Retina (tissue), 1 donor: ENCODE data around the gene CUL3.
"Not testable (repeated sequence)": the region's sequence is repeated elsewhere in the genome, so short reads cannot be mapped to it uniquely, and the experiment has no call there.

Experiments
- DNase-seq: peaks from one replicate; pipeline ENCODE4 v3.0.0-alpha.2; 2016

CUL3 gene

DNA sequence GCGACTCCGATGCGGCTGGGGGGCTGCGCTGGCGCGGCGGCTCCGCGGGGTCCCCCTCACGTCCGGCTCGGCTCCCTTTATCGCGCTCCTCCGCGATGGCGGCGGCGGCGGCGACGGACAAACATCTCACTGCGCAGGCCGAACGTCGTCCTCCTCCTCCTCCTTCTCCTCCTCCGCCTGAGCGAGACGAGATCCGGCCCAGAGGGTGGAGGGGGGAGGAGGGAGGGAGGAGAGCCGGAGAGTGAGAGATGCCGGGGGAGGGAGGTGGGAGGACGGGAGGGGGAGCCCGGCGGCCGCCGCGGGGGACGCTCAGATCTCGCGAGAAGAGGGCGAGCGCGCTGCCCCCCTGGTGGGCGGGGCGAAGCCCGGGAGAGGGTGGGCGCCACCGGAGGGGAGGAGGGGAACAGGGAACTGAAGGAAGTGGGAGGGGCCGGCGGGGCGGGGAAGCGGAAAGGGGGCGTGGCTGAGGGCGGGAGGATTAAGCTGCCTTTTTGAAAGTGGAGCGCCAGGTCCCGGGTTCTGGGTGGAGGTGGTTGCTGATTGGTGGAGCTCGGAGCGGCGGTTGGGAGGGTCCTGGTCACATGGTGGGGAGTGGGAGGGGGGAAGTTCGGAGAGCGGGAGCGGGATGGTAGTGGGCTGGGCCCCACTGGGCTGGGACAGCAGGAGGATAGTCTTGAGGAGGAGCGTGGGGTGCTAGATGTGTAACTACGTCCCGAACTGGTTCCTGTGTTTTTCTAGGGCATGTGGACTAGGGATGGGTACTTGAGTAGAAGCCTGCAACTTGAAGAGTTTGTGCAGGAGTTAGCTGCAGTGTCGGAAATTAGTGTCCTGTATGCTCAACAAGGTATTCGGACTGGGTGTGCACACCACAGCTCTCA is at the start of gene CUL3:
Gene CUL3 (minus strand): TSS at position 153 of the 878 bp plus-strand sequence. CDS start 354 bp downstream, outside the sequence.
- peak; percentile 93 for DNase-seq

DNA sequence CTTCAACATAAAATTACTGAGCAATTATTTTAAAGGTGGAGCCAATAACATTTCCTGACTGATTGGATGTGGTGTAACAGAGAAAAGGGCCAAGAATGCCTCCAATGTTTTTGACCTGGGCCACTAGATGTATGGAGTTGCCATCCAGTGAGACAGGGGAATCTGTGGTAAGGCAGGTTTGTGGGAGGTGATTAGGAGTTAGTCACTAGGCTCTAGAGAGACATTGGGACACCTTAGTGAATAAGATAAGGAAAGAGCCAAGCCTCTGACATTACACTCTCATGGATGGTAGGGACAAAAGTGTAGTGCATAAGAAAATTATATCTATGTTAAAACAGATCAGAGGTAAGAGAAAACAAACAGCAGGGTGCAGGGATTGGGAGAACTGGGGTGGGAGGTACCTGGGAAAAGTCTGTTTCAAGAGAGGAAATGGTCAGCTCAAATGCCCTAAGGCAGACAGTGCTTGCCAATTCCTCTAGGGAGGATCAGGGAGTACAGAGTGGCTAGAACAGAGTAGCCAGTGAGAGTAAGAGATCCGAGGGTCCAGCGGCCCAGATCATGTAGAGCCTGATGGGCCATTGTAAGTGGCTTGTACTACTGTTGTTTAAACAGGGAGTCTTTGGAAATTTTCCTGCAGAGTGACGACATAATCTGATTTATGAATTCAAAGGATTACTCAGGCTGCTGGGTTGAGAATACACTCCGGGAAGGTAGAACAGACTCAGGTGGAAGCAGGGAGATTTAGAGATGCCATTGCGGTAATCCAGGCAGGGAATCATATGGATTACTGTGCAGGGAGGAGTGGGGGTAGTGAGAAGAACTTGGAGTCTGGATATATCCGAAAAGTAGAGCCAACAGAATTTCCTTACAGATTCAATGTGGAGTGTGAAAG is 45.7 kb upstream of the CUL3 start:
- DNase-seq, result no peak

DNA sequence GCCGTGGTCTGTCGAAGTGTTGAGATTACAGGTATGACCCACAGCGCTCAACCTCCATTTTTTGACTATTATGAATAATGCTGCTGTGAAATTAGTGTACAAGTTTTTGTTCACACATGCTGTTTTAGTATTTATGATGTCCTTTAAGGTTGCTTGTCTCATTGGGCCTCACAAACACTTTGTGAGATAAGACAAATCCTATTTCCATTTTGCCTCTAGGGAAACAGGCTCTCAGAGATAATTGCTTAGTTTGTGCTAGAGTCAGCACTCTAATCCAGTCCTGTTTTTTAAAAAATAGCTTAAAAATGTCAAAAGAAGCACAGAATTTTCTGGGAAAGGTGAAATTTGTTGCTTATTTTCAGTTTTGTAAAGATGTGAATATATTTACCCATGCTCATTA is 43.3 kb upstream of the CUL3 start:
- DNase-seq, result no peak

DNA sequence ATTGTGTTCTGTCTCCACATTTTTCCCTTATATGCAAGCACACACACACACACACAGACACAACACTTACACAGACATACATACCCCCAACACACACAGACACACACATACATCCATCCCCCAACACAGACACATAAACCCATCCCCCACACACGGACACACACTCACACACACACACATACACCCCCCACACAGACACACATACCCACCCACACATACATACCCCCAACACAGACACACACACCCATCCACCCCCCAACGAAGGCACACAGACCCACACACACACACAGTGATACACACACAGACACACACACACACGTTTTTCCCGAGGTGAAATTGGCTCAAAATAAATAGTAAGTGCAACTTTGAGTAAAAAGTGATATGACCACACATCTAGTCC is 41.6 kb upstream of the CUL3 start:
- no peak for DNase-seq

DNA sequence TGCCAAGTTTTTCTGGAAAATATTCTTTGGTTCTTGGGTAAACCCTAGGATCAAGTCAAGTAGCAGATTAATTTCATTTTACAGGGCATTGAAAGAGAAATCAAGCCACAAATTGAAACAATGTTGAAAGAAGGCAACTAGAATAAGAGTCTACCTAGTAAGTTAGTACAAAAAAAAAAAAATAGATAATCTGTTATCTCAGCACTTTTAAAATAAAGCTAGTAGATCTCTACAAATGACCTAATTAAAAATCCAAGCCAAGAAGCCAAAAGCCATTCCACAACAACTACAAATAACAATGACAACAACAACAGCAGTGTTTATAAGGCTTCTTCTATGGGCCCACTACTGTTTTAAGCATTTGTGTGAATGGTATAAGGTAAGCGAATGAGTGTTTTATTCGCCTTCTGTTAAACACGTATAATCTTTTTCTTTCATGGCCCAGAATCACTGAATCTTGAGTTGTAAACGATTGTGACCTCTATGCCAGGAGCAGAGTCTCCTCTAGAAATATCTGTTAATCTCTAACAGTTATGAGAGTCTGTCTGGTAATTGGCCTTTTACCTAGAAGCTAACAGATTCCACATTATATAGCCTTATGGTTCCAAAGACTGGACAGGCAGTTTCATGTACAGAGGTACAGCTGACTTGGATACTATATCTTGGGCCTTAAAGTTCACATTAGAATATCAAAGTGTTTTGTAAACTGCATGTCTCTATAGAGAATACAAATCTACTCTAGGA is 28.6 kb upstream of the CUL3 start:
- no peak for DNase-seq

DNA sequence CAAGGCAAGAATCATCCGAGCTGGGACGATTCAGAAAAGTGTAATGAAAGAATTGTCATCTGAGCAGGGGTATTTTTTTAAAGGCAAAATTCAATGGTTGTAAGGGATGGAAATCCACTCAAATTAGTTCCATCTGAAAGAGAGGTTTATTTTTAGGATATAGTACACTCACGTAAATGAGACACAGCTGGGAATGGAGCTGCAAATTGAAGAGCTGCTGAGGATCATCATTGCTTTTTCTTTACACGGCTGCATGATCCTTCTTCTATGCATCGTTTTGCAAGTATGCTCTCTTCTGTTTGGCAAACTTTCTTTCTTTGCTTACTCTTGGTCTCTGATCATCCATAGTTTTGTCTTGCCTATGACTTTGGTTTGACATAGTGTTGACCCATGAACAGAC is 27.4 kb upstream of the CUL3 start:
- no peak for DNase-seq

DNA sequence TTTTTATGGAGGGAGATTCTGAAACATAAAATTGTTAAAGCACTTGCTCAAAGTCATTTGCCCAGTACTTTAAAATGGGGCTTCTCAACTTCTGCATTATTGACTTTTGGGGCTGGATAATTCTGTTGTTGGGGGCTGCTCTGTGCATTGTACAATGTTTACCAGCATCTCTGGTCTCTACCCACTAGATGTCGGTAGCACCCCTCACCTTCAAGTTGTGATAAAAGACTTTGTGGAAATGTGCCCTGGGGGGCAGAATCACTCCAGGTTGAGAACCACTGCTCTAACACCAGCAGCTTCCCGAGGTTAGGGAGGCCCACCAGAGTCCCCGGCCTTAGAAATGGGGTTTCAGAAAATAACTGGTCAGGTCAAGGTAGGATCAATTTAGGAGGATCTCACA is 26.8 kb upstream of the CUL3 start:
- DNase-seq, result no peak

DNA sequence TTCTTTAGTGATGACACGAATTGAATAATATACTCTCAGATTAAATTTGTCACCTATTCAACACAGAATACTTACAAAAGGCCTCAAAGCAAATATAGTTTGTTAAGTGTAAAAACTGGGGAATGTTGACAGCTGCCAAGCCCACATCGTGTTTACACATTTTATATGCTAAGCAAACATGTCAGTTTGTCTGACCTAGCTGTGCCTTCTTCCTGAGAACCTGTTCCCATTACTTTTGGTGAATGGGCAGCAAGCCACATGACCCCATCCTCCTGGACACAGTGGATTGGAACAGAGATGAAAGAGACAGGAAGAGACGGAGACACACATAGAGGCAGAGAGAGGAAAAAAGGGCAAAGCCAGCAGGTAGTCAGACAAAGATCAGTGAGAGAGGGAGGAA is 22.9 kb upstream of the CUL3 start:
- DNase-seq, result no peak

DNA sequence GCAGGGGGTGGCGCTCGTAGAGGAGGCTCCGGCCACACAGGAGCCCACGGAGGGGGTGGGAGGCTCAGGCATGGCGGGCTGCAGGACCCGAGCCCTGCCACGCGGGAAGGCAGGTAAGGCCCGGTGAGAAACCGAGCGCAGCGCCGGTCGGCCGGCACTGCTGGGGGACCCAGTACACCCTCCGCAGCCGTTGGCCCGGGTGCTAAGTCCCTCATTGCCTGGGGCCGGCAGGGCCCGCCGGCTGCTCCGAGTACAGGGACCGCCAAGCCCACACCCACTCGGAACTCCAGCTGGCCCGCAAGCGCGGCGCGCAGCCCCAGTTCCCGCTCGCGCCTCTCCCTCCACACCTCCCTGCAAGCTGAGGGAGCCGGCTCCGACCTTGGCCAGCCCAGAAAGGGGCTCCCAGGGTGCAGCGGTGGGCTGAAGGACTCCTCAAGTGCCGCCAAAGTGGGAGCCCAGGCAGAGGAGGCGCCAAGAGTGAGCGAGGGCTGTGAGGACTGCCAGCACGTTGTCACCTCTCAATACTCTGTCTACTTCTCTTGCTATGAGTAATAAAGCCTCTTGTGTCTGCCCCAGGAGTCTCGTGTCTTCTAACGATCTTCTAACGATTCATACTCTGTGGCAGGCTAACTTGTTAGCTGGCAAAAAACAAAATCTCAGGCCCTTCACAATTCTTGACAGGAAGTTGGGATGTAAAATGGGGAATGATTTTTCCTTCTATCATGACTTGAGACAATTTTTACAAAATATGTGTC is 18.8 kb upstream of the CUL3 start:
- not testable (repeated sequence) for DNase-seq

DNA sequence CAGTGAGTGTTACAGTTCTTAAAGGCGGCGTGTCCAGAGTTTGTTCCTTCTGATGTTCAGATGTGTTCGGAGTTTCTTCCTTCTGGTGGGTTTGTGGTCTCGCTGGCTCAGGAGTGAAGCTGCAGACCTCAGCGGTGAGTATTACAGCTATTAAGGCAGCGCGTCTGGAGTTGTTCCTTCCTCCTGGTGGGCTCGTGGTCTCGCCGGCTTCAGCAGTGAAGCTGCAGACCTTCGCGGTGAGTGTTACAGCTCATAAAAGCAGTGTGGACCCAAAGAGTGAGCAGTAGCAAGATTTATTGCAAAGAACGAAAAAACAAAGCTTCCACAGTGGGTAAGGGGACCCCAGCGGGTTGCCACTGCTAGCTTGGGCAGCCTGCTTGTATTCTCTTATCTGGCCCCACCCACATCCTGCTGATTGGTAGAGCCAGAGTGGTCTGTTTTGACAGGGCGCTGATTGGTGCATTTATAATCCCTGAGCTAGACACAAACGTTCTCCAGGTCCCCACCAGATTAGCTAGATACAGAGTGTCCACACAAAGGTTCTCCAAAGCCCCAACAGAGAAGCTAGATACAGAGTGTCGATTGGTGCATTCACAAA is 17.7 kb upstream of the CUL3 start:
- DNase-seq, result not testable (repeated sequence)

DNA sequence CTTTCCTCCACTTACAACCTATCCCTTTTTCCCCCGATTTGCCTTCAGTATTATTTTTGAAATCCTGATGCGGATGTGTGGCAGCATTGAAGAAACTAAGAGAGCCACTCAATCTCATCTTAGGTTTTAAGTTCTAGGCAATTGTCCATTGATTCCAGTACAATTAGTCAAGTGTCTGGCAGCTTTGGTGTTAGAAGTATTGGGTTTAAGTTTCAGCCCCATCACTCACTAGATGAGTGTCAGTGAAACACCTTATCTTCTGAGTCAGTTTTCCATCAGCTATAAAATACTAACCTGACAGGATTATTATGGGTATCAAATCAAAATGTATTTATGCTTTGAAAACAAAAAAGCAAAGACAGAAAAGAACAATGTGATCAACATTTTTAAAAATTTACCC is 16.8 kb upstream of the CUL3 start:
- no peak for DNase-seq

DNA sequence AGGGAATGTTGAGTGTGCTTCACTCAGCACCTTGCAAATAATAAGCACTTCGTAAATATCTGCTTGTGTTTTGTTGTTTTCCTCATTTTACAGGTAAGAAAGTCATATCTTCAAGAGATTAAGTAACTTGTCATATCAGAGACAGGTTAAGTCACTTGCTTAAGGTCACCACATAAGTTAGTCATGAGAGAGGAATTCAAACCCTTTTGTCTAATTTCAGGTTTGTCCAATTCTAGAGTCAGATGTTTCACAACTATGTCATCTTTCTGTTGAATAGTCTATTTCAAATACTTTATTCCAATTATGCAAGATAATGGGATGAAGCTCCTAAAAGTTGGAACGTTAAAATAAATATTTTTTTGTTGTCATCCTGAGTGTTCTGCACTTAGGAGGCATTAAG is 13.5 kb upstream of the CUL3 start:
- no peak for DNase-seq

DNA sequence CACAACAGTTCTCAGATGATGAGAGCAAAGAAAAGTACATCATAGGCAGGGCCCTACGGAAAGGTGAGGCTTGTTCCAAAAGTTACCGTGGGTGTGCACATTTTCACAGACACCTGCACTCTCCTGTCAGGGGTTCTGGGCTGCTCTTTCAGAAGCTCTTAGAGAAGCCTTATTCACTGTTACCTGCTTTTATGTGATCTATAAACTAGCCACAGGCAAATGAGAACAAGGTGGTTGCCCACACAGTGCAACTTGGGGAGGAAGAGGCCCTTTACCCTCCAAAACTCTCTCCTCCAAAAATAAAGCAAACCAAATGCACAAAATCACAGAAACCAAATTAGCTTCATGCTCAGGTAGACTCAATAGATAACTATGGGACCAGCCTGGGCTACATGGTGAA is 11.1 kb upstream of the CUL3 start:
- no peak for DNase-seq

DNA sequence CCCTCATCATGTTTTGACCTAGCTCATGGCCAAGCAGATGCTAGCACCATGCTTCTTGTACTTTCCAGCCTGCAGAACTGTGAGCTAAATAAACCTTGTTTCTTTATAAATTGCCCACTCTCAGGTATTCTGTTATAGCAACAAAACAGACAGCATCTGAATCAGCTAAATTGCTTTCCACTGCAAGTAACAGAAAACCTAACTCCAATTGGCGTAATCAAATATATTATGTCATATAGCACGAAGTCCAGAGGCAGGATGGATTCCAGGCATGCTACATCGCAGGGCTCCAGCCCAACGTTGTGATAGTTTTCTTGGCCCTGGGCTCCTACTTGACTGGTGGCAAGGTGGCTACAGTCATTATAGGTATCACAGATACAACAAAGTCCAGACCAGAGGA is 10.4 kb upstream of the CUL3 start:
- no peak for DNase-seq

DNA sequence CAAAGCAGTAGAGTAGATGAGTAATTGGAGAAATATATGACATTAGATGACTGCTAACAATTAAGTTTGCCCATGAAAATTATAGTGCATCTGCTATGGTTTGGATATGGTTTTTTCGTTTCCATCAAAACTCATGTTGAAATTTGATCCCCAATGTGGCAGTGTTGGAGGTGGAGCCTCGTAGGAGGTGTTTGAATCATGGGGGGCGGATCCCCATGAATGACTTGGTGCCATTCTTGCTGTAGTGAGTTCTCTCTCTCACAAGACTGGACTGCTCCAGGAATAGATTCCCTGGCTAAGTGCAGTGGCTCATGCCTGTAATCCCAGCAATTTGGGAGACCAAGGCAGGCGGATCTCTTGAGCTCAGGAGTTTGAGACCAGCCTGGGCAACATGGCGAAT is 9.7 kb upstream of the CUL3 start:
- DNase-seq, result no peak

DNA sequence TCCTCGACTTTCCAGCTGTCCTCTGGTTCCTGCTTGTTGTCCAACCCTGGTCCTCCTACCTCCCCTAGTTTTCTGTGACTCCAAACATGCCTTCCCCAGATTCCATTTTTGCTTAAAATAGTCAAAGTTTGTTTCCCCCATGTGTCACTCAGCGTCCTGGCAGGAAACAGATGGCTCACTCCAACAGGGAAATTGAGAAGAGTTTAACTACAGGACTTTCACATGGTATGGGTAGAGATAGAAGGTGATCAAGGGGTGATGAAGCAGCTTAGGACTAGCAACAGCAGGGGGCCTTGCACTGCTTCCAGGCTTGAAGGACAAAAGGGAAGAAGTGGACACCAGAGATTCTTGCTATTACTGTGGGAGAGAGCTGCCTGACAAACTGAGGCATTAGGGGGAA is 6.1 kb upstream of the CUL3 start:
- DNase-seq, result no peak

DNA sequence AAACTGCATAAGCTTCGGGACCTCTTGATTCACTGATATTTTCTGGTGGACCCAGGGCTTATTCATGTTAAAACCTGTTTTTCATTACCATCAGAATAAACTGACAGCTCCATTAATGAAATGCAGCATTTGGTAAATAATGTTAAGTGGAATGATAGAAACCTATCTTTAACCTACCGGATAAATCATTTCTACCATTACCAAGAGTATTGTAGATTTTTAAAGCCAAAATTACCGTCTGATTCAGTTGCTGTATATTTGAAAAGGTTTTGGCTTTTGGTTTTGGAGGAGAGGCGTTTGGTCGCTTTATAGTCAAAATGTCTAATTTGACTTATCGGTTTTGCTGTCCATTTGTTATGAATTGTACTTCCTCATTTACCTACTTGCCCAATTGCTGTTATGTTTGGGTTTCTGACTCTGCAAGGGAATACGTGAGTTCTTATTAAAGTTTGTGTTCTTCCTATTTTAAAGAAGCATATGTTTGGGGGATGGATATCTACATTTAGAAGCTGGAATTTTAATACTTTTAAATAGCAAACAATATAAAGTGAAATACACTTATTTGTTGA is 1.0 kb upstream of the CUL3 start:
- no peak for DNase-seq

DNA sequence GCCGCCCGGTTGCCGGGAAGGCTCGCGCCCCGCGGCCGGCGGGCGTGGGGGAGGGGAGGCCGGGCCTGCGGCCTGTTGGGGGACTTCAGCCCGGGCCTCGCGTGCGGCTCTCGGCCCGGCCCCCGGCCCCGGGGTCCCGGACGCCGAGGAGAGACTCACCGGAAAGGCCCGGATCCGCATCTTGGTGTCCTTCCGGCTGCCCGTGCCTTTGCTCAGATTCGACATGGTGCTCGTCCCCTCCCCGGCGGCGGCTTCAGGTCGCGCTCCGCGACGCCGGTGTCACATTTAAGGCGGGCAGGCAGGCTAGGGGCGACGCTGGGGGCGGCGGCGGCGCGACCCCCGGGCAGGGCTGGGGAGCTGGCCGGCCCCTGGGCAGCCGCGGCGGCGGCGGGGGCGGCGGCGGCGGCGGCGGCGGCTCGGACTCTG is 365 bp downstream of the CUL3 start:
- DNase-seq, result no peak

DNA sequence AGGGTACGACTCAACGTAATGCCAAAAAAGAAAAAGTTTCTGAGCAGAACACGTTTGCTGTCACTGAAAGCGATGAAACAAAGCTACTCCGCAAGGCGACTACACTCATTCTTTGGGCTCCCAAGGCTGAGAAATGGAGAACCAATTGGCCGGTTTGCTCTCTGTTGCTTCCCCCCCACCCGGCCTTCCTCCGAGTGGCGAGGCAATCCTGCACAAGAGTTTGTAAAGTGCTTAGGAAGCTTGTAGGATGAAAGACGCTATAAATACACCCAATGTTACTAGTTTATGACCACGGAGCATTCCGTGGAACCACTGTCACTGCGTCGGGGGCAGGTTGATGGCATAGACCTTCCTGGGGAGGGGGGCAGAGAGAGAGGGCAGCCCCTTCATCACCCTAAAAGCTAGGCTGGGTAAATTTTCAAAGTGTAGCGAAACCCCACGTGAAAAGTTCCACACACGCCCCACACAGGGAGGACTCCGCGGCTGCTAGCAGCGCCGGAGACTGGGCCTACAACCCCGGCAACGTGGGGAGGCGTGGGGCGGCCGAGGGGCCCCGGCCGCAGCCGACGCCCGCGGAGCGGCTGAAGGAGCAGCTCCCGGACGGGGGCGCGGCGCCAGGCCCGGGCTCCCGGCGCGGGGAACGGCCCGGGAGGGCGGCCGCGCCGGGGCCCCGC is 915 bp downstream of the CUL3 start:
- peak; percentile 61 for DNase-seq

DNA sequence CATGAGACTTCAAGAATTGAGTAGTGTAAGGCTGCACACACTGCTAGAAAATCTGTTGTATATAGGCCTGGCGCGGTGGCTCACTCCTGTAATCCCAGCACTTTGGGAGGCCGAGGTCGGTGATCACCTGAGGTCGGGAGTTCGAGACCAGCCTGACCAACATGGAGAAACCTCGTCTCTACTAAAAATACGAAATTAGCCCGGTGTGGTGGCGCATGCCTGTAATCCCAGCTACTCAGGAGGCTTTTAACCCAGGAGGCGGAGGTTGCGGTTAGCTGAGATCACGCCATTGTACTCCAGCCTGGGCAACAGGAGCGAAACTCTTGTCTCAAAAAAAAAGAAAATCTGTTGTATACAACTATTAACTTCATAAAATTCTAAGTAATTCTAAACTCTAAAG is 2.1 kb downstream of the CUL3 start:
- DNase-seq, result not testable (repeated sequence)

DNA sequence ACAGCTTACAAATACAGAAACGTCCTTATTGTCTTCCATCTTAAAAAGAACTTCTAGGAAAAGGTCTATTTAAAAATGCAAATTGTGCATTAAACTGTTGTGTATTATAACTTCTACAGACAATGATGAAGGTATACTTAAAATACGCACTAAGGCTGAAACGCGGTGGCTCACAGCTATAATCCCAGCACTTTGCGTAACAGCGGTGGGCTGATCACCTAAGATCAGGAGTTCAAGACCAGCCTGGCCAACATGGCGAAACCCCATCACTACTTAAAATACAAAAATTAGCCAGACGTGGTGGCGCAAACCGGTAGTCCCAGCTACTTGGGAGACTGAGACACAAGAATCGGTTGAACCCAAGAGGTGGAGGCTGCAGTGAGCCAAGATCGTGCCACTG is 4.9 kb downstream of the CUL3 start:
- DNase-seq, result no peak
